HG02610 (cell line): ENCODE data around the gene F7.

Source experiments
- ATAC-seq: cut with Tn5 transposase; IDR thresholded peaks from one replicate; pipeline ENCODE4 v1.9.1; 2021; ENCODE audit warnings: mild to moderate bottlenecking, moderate library complexity; ENCODE audit not compliant: unreplicated experiment

The F7 gene

GRCh38 chr13:113129921-113130750 lies 24.5 kb downstream of the F7 start:
- no peak for ATAC-seq

GRCh38 chr13:113135281-113135760 lies 29.7 kb downstream of the F7 start:
- ATAC-seq, result no peak

- ATAC-seq, result no peak
Measured at GRCh38 chr13:113137691-113138298, 32.2 kb downstream of the F7 start.

DNA sequence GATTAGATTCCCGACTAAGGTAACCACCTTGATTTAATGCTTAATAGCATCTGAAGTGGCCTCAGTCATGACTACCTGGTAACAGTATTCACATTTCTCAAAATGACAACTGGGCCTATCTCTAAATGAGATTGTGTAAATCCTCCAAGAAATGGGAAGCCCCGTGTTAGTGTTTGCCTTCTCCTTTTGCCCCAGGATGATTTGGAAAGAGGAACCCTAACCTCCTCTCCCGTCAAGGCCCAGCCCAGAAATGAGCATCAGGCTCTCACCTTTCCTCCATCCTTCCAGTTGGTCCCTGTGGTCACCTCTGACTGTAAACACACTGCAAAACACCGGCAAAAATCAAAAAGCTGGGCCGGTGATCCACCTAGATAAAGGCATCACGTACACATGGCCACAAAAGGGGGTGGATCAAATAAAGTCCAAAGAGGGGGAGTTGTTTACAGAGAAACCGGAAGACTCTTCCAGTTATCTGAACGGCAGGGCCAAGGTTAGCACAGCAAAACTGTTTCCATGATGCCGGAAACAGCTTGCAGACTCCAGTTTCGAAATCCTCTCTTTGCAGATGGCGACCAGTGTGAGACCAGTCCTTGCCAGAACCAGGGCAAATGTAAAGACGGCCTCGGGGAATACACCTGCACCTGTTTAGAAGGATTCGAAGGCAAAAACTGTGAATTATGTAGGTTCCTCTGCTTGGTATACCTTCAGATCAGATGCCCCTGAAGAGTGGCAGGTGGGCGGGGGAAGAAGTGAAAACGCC lies 33.4 kb downstream of the F7 start:
- no peak for ATAC-seq

DNA sequence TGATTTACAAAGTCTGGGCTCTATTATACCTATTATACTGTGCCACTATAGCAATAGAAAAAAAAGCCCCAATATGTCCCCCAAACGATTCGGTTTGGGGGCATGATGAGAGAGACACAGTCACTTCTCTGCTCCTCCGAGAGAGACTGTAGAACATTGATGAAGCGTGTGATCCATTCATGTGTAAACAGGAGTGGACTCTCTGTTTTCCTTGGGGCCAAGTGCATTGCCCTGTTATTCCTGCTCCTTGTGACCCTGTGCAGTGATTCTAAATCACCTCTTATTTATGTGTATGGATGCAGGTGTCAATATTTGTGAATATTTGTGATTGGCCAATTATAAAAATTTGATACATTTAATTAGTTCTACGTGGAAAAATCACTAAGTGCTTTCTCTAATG lies 34.0 kb downstream of the F7 start:
- no peak for ATAC-seq

GRCh38 chr13:113140677-113141600 lies 35.3 kb downstream of the F7 start:
- ATAC-seq, result no peak

- no peak for ATAC-seq
Measured at GRCh38 chr13:113141601-113141970, 36.0 kb downstream of the F7 start.

GRCh38 chr13:113142876-113143275 lies 37.3 kb downstream of the F7 start:
- ATAC-seq, result no peak

DNA sequence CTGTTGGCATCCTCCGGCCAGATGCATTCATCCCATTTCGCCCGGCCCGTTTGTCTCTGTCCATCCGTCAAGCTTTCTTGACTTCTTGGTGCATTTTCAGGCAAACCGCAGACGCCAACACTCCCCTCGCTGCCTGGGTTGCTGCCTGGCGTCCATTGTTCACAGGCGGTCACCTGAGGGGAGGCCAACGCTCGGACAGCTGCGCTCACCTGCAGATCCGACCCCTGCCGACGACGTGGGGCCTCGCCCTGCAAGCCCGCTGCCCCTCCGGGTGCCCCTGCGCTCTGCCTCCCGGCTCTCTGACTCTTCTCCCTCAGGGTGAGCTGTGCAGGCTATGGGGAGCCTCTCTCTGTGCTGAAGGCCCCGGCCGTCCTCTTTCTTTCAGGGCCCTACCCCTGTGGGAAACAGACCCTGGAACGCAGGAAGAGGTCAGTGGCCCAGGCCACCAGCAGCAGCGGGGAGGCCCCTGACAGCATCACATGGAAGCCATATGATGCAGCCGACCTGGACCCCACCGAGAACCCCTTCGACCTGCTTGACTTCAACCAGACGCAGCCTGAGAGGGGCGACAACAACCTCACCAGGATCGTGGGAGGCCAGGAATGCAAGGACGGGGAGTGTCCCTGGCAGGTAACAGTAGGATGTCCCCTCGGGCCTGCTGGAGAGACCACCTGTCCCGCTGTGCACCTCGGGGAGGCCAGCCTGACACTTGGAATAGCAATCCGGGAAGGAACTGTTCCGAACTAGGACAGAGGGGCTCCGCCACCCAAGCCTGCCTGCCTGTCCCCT lies 38.1 kb downstream of the F7 start:
- ATAC-seq, result no peak

GRCh38 chr13:113144255-113144629 lies 38.7 kb downstream of the F7 start:
- ATAC-seq, result no peak

DNA sequence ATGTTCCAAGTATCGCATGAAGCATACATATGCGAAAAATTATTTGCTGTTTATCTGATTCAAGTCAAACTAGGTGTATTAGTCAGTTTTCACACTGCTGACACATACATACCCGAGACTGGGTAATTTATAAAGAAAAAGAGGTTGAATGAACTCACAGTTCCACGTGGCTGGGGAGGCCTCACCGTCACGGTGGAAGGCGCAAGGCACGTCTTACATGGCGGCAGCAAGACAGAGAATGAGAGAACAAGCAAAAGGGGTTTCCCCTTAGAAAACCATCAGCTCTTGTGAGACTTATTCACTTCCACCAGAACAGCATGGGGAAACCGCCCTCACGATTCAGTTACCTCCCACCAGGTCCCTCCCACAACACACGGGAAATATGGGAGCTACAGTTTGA lies 39.9 kb downstream of the F7 start:
- no peak for ATAC-seq

GRCh38 chr13:113145911-113146598 lies 40.5 kb downstream of the F7 start:
- no peak for ATAC-seq

- no peak for ATAC-seq
Measured at GRCh38 chr13:113146750-113147149, 41.2 kb downstream of the F7 start.

GRCh38 chr13:113147206-113147605 lies 41.6 kb downstream of the F7 start:
- ATAC-seq, result no peak

- no peak for ATAC-seq
Measured at GRCh38 chr13:113148407-113148806, 42.8 kb downstream of the F7 start.

- ATAC-seq, result no peak
Measured at GRCh38 chr13:113148940-113149503, 43.4 kb downstream of the F7 start.

DNA sequence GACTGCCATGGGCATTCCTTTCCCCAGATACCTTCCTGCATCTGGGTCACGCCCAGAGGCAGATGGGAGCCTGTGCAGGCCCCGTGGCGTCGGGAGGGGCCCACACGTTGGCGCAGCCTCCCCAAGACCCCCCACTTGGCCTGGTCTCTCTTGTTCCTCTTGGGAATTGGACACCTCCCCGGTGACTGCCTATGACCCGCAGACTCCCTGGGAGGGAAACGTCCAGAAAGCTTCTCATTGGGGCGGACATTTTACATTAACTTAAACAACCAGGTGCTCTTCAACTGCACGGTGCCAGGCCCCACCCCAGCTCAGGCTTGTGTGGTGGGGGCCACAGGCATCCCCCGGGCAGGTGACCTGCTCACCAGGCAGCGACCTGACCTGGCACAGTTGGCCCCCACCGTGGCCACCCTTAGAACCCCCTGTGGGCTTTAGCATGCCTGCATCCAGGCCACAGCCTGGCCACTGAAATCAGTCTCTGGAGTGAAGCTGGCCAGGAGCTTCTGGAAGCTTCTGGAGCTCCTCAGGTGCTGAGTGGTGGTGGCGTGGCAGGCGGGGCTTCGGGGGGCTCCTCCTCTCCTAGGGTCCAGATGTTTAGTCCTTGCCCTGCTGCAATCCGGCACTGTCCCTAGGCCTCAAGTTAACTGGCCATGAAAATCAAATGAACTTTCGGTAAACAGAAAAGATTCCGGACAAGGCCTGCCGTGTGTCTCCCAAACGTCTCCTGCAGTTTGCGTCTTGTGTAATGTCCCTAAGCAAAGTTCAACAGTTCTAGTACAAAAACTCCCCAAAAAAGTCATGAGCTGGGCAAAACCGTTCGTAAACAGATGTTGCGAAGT lies 44.3 kb downstream of the F7 start:
- ATAC-seq, result no peak
